ENCODE data around the gene PRRG2.

The PRRG2 gene

GRCh38 chr19:49590071-49590970 lies 9.2 kb downstream of the PRRG2 start:
- DNase-seq = peak; percentile 96

- DNase-seq = peak; percentile 62
These were observed 10.0 kb downstream of the PRRG2 start, which contains the start of gene PRR12 for GRCh38 chr19:49590971-49591730. PRR12 (plus strand) TSS chr19:49591182; CDS start chr19:49591655, 473 bp downstream.

GRCh38 chr19:49591731-49592485 lies 10.8 kb downstream of the PRRG2 start:
- DNase-seq = no peak

- DNase-seq = no peak
These were observed 11.5 kb downstream of the PRRG2 start for GRCh38 chr19:49592486-49593232.

- DNase-seq = peak; percentile 87
These were observed 12.4 kb downstream of the PRRG2 start for GRCh38 chr19:49593233-49594113.

GRCh38 chr19:49594157-49594992 lies 13.3 kb downstream of the PRRG2 start:
- DNase-seq = no peak

- no peak for DNase-seq
These were observed 14.1 kb downstream of the PRRG2 start for GRCh38 chr19:49594993-49595818.

GRCh38 chr19:49595819-49596404 lies 14.8 kb downstream of the PRRG2 start:
- no peak for DNase-seq

- no peak for DNase-seq
These were observed 15.3 kb downstream of the PRRG2 start for GRCh38 chr19:49596407-49596806.

- no peak for DNase-seq
These were observed 16.0 kb downstream of the PRRG2 start for GRCh38 chr19:49596954-49597702.

GRCh38 chr19:49597703-49597974 lies 16.5 kb downstream of the PRRG2 start:
- no peak for DNase-seq

GRCh38 chr19:49599378-49600295 lies 18.5 kb downstream of the PRRG2 start:
- DNase-seq = no peak

GRCh38 chr19:49601482-49602038 lies 20.4 kb downstream of the PRRG2 start:
- DNase-seq = no peak

- no peak for DNase-seq
These were observed 21.7 kb downstream of the PRRG2 start for GRCh38 chr19:49602806-49603205.

- no peak for DNase-seq
These were observed 24.5 kb downstream of the PRRG2 start for GRCh38 chr19:49605605-49606004.

GRCh38 chr19:49609499-49610092 lies 28.5 kb downstream of the PRRG2 start:
- DNase-seq = no peak

- no peak for DNase-seq
These were observed 32.3 kb downstream of the PRRG2 start for GRCh38 chr19:49613374-49613773.

All from NCI-H446 treated with DMSO at 0.1 percent for 48 hours (cell line).